Fibroblast of villous mesenchyme (primary cell): ENCODE data around the gene ARSA. TPM values are rescaled to one million over a fixed set of nuclear protein-coding genes. Genes with fewer than 3 reads are reported as not detected.

Experiments
- DNase-seq: peaks from one replicate; pipeline ENCODE4 v3.0.0-alpha.2; 2010; ENCODE audit warnings: low read depth
- H3K4me3 ChIP-seq: 2 replicates; pipeline ENCODE4 v1.5.1; 2011; ENCODE audit warnings: low read depth, mild to moderate bottlenecking, low read length
- CTCF ChIP-seq: IDR thresholded peaks from 2 replicates; pipeline ENCODE4 v1.5.1; 2012; ENCODE audit warnings: low read depth, mild to moderate bottlenecking, low read length; ENCODE audit not compliant: insufficient read depth
- total RNA-seq: library from RNA; depleted of rRNA; stranded (reverse); fragments of >200 nt; gene quantifications from 2 replicates; pipeline ENCODE4 v1.2.3, GENCODE V29; 2012

ARSA gene
- total RNA-seq, 1 donor: 9.9 TPM

DNA sequence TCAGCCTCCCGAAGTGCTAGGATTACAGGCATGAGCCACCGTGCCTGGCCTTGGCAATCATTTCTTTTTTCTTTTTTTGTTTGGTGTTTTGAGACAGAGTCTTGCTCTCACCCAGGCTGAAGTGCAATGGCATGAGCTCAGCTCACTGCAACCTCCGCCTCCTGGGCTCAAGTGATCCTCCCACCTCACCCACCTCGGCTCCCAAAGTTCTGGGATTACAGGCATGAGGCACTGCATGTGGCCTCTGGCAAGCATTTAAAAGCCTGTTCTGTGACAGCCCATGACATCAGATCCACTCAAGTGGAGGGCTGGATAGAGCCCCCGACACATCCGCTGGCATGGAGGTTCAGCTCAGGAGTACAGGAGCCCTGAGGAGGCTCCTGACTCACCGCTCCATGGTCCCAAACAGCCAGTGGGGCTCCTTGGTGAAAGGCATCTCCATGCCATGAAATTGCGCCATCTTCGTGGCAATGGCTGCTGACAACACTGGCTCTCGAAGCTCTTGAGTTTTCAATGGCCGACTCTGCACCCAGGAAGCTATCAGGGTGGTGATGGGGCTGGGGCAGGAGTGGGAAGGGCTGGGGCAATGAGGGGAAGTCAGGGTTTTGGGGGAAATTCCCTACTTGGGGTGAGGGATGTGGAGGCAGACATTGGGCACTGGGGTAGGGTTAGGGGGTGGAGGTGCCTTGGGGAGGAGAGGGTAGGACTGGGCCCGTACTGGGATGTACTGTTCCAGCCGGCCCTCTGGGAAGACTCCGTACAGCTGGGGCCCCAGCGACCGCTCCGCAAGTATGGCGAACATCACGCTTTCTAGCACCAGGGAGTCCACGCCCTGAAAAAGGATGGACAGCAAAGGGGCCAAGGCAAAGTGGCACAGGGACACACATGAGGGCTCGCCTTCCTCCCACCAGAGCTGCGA is 46.7 kb downstream of the ARSA start:
- H3K4me3 ChIP-seq: peak overlapping the region; percentile 83
- no peak for TF ChIP-seq CTCF
- no peak for DNase-seq

- no peak for TF ChIP-seq CTCF
- no peak overlapping the region for H3K4me3 ChIP-seq
- DNase-seq: no peak
Observed at GRCh38 chr22:50579752-50580151, 48.2 kb downstream of the ARSA start.

- no peak for TF ChIP-seq CTCF
- DNase-seq: no peak
- no peak overlapping the region for H3K4me3 ChIP-seq
Observed at GRCh38 chr22:50578776-50579310, 49.1 kb downstream of the ARSA start.

GRCh38 chr22:50577987-50578775 is 49.8 kb downstream of the ARSA start, which contains the start of gene CPT1B:
Gene CPT1B, minus strand, starts transcription at chr22:50578427. Its CDS starts 512 bp downstream, at chr22:50577915.
- TF ChIP-seq CTCF: no peak
- peak; percentile 14 for DNase-seq
- H3K4me3 ChIP-seq: no peak within 1 kb of the TSS

DNA sequence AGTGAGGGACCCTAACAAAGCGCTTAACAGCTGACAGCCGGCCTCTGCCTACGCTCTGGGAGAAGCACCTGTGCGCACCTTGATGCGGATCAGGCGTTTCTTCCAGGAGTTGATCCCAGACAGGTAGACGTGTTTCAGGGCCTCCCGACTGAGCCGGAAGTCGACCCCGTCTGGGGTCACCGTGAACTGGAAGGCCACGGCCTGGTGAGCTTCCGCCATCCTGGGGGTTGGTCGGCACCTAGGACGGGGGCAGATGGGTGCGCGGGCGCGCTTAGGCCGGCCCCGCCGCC is 50.3 kb downstream of the ARSA start:
- no peak for DNase-seq
- no peak overlapping the region for H3K4me3 ChIP-seq
- TF ChIP-seq CTCF: no peak

- H3K4me3 ChIP-seq: no peak overlapping the region
- no peak for DNase-seq
- TF ChIP-seq CTCF: no peak
Observed at GRCh38 chr22:50576806-50577696, 50.9 kb downstream of the ARSA start.
